HCT116 (cell line): ENCODE measurements around the gene CAB39L. TPM values are rescaled to one million over a fixed set of nuclear protein-coding genes. Genes with fewer than 3 reads are reported as not detected.

Experiments used
- ATAC-seq: fragments of 200-7000 bp; cut with Tn5 transposase; 2 replicates; pipeline ENCODE4 v1.9.1; 2020; ENCODE audit warnings: mild to moderate bottlenecking, moderate library complexity
- BruUV-seq: library from RNA; stranded (reverse); fragments of 400-500 nt; replicated peaks from 2 replicates; lab custom pipeline; 2021; lab: Mats Ljungman, UMichigan
- CTCF ChIA-PET: fragments of 300-600 bp; sonication (Branson Sonifier 250); formaldehyde crosslinking; loops from one replicate; lab custom pipeline; 2021; ENCODE audit warnings: antibody characterized with exemption; lab: Charles Lee
- POLR2A ChIA-PET: fragments of 300-600, 350-600 bp; sonication (Branson Sonifier 250); formaldehyde crosslinking; loops from one replicate; lab custom pipeline; 2021; ENCODE audit warnings: antibody characterized with exemption; lab: Charles Lee
- RAD21 ChIA-PET, 2 experiments: fragments of 300-600 bp; sonication (Branson Sonifier 250); formaldehyde crosslinking; loops; one replicate each; lab custom pipeline; 2023; ENCODE audit warnings: low total read pairs in 2 of 2; ENCODE audit not compliant: uncharacterized antibody in 2 of 2, unreplicated experiment in 2 of 2, low non-redundant PET in 1 of 2; lab: Charles Lee
- DNase-seq: peaks from one replicate; pipeline ENCODE4 v3.0.0-alpha.2; 2010; ENCODE audit warnings: low read depth, low spot score
- H2AFZ ChIP-seq: fragments of 200-600 bp; shearing (Covaris generic), sonication (generic); 2 replicates; pipeline ENCODE4 v1.6.1; 2017; ENCODE audit warnings: low read depth, mixed run types, mixed read lengths, antibody characterized with exemption, low read length; ENCODE audit not compliant: poor library complexity, severe bottlenecking
- H3K27ac ChIP-seq: 2 replicates; pipeline ENCODE4 v1.5.1; 2012; ENCODE audit warnings: low read depth, low read length
- H3K27me3 ChIP-seq: fragments of 200-600 bp; sonication (generic); 2 replicates; pipeline ENCODE4 v1.6.1; 2016; ENCODE audit warnings: mixed run types, low read length, mixed read lengths; ENCODE audit not compliant: insufficient read depth
- H3K36me3 ChIP-seq, 2 experiments: fragments of 200-500 bp in 1 of 2; fragments of 200-600 bp in 1 of 2; sonication (Bioruptor generic) in 1 of 2; sonication (generic) in 1 of 2; 2 replicates each; pipeline versions ENCODE4 v1.5.1 to v1.6.1; 2014 to 2016; ENCODE audit warnings: low read length in 2 of 2, inconsistent platforms in 1 of 2, mixed read lengths in 1 of 2, mixed run types in 1 of 2; ENCODE audit not compliant: insufficient read depth in 2 of 2, control insufficient read depth in 1 of 2
- H3K4me1 ChIP-seq, 2 experiments: fragments of 200-600 bp in 1 of 2; sonication (generic) in 1 of 2; 2 replicates each; pipeline versions ENCODE4 v1.5.1 to v1.6.1; 2012 to 2017; ENCODE audit warnings: low read length in 2 of 2, inconsistent platforms in 1 of 2, mild to moderate bottlenecking in 1 of 2, mixed read lengths in 1 of 2, mixed run types in 1 of 2, moderate library complexity in 1 of 2; ENCODE audit not compliant: insufficient read depth in 2 of 2, control insufficient read depth in 1 of 2
- H3K4me2 ChIP-seq: fragments of 200-600 bp; sonication (generic); 2 replicates; pipeline ENCODE4 v1.6.1; 2017; ENCODE audit warnings: mixed run types, low read length, mixed read lengths
- H3K4me3 ChIP-seq, 2 experiments: fragments of 200-600 bp in 1 of 2; sonication (generic) in 1 of 2; replicated peaks in 1 of 2; 2 replicates each; pipeline ENCODE4 v1.5.1; 2011 to 2016; ENCODE audit warnings: low read length in 2 of 2, control low read depth in 1 of 2, low read depth in 1 of 2, mild to moderate bottlenecking in 1 of 2, mixed read lengths in 1 of 2, mixed run types in 1 of 2
- H3K79me2 ChIP-seq: fragments of 200-600 bp; sonication (generic); 2 replicates; pipeline ENCODE4 v1.6.1; 2017; ENCODE audit warnings: mild to moderate bottlenecking, mixed run types, low read length, moderate library complexity, mixed read lengths; ENCODE audit not compliant: insufficient read depth
- H3K9ac ChIP-seq: fragments of 200-600 bp; sonication (generic); 2 replicates; pipeline ENCODE4 v1.6.1; 2016; ENCODE audit warnings: low read length, mixed read lengths
- H3K9me2 ChIP-seq: fragments of 200-600 bp; sonication (generic), shearing (Covaris generic); 2 replicates; pipeline ENCODE4 v1.6.1; 2017; ENCODE audit warnings: mixed run types, mild to moderate bottlenecking, moderate library complexity; ENCODE audit not compliant: insufficient read depth
- H3K9me3 ChIP-seq, 2 experiments: fragments of 200-500 bp in 1 of 2; fragments of 200-600 bp in 1 of 2; sonication (Bioruptor generic) in 1 of 2; sonication (generic) in 1 of 2; 2 replicates each; pipeline ENCODE4 v1.6.1; 2014 to 2017; ENCODE audit warnings: low read length in 2 of 2, mixed read lengths in 2 of 2, inconsistent platforms in 1 of 2, low read depth in 1 of 2, mild to moderate bottlenecking in 1 of 2, mixed run types in 1 of 2, moderate library complexity in 1 of 2; ENCODE audit not compliant: control insufficient read depth in 1 of 2, insufficient read depth in 1 of 2
- H4K20me1 ChIP-seq: fragments of 200-600 bp; sonication (generic), shearing (Covaris generic); 2 replicates; pipeline ENCODE4 v1.6.1; 2017; ENCODE audit warnings: mixed run types, mild to moderate bottlenecking, moderate library complexity; ENCODE audit not compliant: insufficient read depth
- CBX3 ChIP-seq: IDR thresholded peaks from 2 replicates; pipeline ENCODE4 v1.6.1; 2012; ENCODE audit warnings: low read depth
- EZH2 ChIP-seq: fragments of 200-600 bp; sonication (generic); IDR thresholded peaks from 2 replicates; pipeline ENCODE4 v1.6.1; 2017; ENCODE audit warnings: antibody characterized with exemption, mixed run types
- EZH2phosphoT487 ChIP-seq: fragments of 200-600 bp; IDR thresholded peaks from 2 replicates; pipeline ENCODE4 v1.6.1; 2018; ENCODE audit warnings: antibody characterized with exemption, borderline replicate concordance
- FOSL1 ChIP-seq: IDR thresholded peaks from 2 replicates; pipeline ENCODE4 v1.6.1; 2012; ENCODE audit warnings: low read depth
- JUND ChIP-seq: IDR thresholded peaks from 2 replicates; pipeline ENCODE4 v1.6.1; 2012
- SIN3A ChIP-seq: IDR thresholded peaks from 2 replicates; pipeline ENCODE4 v1.6.1; 2012; ENCODE audit warnings: low read depth
- intact Hi-C: fragments of 100-400 bp; cut with micrococcal nuclease; formaldehyde crosslinking; loops from 2 replicates; pipeline ENCODE4 v1.10.0; 2022
- total RNA-seq: library from RNA; stranded (reverse); gene quantifications from one replicate; pipeline ENCODE4 v1.2.1, GENCODE V29; 2021; ENCODE audit not compliant: unreplicated experiment
- TF ChIP-seq, protein P1 (sequence below): IDR thresholded peaks from 2 replicates; pipeline ENCODE4 v1.6.1; 2012; ENCODE audit warnings: low read depth
- TF ChIP-seq, protein P2 (sequence below): IDR thresholded peaks from 2 replicates; pipeline ENCODE4 v1.6.1; 2012

The CAB39L gene
- total RNA-seq, 1 experiment from 2014 or later, result 6.1 TPM

DNA sequence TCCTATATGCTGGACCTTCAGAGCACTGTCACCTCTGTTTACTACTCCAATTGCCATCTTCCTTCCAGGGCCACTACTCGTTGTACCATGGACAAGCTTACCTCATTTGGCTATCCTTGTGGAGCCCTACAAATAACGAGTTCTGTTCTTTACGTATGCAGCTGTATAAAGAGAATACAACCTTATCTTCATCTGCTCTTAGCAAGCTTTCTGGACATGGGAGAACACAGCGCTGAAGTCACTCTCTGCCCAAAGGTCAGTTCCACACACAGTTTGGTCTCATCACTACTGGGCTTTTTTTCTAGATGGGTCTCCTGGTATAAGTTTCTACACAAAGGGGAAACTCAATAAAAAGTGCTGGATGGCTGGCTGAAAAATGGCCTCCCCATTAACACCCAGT, 107.2 kb downstream of the CAB39L start:
- H3K9me3 ChIP-seq, result no peaks in the 10 kb centered on the region
- no peaks in the 10 kb centered on the region for H3K4me1 ChIP-seq
- no peaks in the 10 kb centered on the region for H4K20me1 ChIP-seq
- H3K9me2 ChIP-seq, result no peaks in the 10 kb centered on the region
- no peaks in the 10 kb centered on the region for H3K79me2 ChIP-seq
- DNase-seq (no peak), ATAC-seq (no peak)
- ChIA-PET RAD21 (no interaction called here), POLR2A (no interaction called here), CTCF (no interaction called here)
- intact Hi-C loops, result no loop called here
- H3K27ac ChIP-seq, result no peak overlapping the region
- no peak overlapping the region for H3K4me2 ChIP-seq
- H3K36me3 ChIP-seq, result no peaks in the 10 kb centered on the region
- no peaks in the 10 kb centered on the region for H3K27me3 ChIP-seq
- no TSS peak for BruUV-seq
- no peak for TF ChIP-seq JUND
- no peak for TF ChIP-seq CBX3
- TF ChIP-seq, protein P1, sequence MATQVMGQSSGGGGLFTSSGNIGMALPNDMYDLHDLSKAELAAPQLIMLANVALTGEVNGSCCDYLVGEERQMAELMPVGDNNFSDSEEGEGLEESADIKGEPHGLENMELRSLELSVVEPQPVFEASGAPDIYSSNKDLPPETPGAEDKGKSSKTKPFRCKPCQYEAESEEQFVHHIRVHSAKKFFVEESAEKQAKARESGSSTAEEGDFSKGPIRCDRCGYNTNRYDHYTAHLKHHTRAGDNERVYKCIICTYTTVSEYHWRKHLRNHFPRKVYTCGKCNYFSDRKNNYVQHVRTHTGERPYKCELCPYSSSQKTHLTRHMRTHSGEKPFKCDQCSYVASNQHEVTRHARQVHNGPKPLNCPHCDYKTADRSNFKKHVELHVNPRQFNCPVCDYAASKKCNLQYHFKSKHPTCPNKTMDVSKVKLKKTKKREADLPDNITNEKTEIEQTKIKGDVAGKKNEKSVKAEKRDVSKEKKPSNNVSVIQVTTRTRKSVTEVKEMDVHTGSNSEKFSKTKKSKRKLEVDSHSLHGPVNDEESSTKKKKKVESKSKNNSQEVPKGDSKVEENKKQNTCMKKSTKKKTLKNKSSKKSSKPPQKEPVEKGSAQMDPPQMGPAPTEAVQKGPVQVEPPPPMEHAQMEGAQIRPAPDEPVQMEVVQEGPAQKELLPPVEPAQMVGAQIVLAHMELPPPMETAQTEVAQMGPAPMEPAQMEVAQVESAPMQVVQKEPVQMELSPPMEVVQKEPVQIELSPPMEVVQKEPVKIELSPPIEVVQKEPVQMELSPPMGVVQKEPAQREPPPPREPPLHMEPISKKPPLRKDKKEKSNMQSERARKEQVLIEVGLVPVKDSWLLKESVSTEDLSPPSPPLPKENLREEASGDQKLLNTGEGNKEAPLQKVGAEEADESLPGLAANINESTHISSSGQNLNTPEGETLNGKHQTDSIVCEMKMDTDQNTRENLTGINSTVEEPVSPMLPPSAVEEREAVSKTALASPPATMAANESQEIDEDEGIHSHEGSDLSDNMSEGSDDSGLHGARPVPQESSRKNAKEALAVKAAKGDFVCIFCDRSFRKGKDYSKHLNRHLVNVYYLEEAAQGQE, result no peak
- no peak overlapping the region for H2AFZ ChIP-seq
- no peak overlapping the region for H3K9ac ChIP-seq
- no peak overlapping the region for H3K4me3 ChIP-seq

DNA sequence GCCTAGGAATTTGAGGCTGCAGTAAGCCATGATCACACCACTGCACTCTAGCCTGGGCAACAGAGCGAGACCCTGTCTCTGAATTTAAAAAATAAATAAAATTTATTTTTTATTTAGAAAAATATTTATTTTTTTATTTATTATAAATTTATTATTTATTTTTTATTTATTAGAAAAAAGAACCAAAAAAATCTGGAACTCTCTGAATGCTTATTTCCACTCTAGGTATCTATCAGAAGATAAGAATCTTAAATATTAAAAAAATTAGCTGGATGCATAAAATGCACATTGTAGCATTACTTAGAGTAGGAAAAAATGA, 113.4 kb downstream of the CAB39L start:
- Histone ChIP-seq H3K4me3 (no peak overlapping the region), H3K4me2 (no peak overlapping the region), H3K79me2 (no peaks in the 10 kb centered on the region), H3K27ac (no peak overlapping the region), H3K9ac (no peak overlapping the region), H3K36me3 (no peaks in the 10 kb centered on the region), H3K9me3 (no peaks in the 10 kb centered on the region), H4K20me1 (no peaks in the 10 kb centered on the region), H3K9me2 (no peaks in the 10 kb centered on the region), H3K4me1 (no peaks in the 10 kb centered on the region), H2AFZ (no peak overlapping the region), H3K27me3 (no peaks in the 10 kb centered on the region)
- POLR2A ChIA-PET, result no interaction called here
- RAD21 ChIA-PET, result no interaction called here
- CTCF ChIA-PET, result no interaction called here
- no peak for TF ChIP-seq SIN3A
- no peak for TF ChIP-seq FOSL1
- no peak for TF ChIP-seq EZH2
- TF ChIP-seq, protein P2, sequence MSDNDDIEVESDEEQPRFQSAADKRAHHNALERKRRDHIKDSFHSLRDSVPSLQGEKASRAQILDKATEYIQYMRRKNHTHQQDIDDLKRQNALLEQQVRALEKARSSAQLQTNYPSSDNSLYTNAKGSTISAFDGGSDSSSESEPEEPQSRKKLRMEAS, result no peak
- no peak for TF ChIP-seq EZH2phosphoT487
- no peak for ATAC-seq
- intact Hi-C loops, result no loop called here
- BruUV-seq, result no TSS peak
- DNase-seq, result no peak
